Erythroblast (primary cell): Measurements from ENCODE around the gene GGT7.

Experiments used
- GATA1 ChIP-seq: IDR thresholded peaks from 2 replicates; pipeline ENCODE4 v1.6.1; 2011; ENCODE audit warnings: low read depth, mild to moderate bottlenecking, control low read depth, low read length, moderate library complexity
- POLR2A ChIP-seq: IDR thresholded peaks from 2 replicates; pipeline ENCODE4 v1.6.1; 2011; ENCODE audit warnings: mild to moderate bottlenecking, low read length

- TF ChIP-seq POLR2A: no peak
- no peak for TF ChIP-seq GATA1
These were observed 43.2 kb upstream of the GGT7 start for GRCh38 chr20:34915749-34916455.
